ENCODE results near the gene CEMIP.

The CEMIP gene, protein sequence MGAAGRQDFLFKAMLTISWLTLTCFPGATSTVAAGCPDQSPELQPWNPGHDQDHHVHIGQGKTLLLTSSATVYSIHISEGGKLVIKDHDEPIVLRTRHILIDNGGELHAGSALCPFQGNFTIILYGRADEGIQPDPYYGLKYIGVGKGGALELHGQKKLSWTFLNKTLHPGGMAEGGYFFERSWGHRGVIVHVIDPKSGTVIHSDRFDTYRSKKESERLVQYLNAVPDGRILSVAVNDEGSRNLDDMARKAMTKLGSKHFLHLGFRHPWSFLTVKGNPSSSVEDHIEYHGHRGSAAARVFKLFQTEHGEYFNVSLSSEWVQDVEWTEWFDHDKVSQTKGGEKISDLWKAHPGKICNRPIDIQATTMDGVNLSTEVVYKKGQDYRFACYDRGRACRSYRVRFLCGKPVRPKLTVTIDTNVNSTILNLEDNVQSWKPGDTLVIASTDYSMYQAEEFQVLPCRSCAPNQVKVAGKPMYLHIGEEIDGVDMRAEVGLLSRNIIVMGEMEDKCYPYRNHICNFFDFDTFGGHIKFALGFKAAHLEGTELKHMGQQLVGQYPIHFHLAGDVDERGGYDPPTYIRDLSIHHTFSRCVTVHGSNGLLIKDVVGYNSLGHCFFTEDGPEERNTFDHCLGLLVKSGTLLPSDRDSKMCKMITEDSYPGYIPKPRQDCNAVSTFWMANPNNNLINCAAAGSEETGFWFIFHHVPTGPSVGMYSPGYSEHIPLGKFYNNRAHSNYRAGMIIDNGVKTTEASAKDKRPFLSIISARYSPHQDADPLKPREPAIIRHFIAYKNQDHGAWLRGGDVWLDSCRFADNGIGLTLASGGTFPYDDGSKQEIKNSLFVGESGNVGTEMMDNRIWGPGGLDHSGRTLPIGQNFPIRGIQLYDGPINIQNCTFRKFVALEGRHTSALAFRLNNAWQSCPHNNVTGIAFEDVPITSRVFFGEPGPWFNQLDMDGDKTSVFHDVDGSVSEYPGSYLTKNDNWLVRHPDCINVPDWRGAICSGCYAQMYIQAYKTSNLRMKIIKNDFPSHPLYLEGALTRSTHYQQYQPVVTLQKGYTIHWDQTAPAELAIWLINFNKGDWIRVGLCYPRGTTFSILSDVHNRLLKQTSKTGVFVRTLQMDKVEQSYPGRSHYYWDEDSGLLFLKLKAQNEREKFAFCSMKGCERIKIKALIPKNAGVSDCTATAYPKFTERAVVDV (N-terminal part only)

DNA sequence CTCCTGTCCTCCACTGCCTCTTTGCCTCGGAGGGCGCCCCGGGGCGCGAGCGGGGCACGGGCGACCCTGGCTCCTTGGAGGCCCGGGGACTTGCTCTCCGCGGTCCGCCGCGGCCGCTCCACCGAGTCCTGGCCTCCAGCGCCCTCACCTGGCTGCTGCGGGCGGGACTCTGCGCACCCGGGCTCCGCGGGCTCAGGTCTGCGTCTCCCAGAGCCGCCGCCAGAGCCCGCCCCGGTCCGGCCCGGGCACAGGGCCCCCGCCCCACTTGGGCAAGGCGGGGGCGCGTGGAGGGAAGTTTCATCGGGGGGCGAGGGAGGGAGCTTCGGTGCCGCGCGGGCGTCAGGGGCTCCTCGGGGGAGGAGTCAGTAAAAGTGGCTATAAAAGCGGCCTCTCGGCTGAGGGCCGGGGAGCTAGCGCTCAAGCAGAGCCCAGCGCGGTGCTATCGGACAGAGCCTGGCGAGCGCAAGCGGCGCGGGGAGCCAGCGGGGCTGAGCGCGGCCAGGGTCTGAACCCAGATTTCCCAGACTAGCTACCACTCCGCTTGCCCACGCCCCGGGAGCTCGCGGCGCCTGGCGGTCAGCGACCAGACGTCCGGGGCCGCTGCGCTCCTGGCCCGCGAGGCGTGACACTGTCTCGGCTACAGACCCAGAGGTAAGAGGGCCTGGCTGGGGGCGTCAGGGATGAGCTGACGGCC lies at the start of gene CEMIP:
CEMIP (plus strand) TSS at position 407 of the 694 bp plus-strand sequence. CDS start 94,510 bp downstream, outside the sequence.
- DNase-seq = no peak

DNA sequence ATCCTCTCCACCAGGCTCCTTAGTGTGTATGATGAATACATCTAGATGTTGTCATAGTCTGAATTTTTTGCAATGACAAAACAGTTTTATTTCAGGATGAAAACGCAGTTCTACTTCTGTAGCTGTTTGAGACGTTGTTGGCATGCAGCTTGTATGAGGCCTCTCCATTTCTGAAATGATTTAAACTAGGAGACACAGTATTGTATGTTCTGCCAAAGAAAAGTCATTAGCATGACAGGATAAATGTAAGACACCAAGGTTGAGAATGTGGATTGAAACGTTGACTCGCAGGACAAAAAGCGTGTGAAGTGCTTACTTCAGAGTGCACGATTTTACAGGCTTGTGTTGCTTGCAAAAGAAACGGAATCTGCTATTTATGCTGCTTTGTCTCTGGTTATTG lies 48.8 kb upstream of the CEMIP start:
- no peak for DNase-seq

DNA sequence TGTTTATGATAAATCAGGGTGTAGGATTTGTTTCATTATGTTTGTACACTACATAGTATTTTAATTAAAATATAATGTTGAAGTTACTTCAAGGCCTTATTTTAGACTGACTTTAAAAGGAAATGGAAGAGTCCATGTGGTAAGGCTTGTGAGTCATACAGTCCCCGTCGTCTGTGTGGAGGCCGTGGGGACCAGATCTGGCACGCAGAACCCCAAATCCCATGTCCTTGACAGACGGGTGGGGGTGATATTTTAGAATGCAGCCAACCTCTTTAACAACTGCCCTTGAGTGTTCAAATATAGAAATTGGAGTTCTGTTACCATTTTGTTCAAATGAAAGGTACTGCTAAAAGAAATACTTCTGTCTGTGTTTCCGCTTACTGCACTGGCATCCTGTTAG lies 48.2 kb upstream of the CEMIP start:
- DNase-seq = no peak

DNA sequence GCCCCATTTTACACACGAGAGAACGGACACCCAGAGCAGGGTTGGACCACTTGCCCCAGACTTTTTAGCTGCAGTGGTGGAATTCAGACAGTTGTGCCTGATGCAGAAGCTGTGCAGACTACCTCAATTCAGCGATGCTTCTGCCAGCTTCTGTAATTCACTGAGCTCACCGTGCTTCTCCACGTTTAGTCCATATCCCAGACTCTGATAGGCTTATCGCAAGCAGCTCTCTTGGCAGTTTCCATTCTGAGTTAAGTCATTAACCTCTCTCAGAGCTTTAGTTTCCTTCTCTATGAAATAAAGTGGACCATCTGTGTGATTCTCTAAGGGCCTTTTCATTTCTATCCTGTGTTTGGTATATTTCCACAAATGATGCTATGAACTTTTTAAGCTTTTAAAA lies 47.0 kb upstream of the CEMIP start:
- no peak for DNase-seq

DNA sequence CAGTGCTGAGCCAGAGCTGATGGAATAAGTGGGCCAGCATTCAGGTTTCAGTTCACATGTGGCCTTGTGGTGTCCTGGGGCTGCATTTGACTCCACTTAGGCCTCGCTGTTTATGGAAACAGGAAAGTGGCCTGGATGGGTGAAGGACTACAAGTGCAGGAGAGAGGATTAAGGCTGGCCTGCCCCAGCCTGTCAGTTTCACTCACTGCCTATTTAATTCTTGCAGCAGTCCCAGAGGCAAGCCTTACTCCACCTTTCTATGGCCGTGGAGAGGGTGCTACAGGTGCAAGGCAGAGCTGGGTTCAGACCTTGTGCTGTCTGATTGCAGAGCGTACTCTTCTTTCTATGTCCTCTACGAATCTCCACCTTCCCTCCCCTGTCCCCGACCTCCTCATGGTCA lies 46.4 kb upstream of the CEMIP start:
- DNase-seq = no peak

DNA sequence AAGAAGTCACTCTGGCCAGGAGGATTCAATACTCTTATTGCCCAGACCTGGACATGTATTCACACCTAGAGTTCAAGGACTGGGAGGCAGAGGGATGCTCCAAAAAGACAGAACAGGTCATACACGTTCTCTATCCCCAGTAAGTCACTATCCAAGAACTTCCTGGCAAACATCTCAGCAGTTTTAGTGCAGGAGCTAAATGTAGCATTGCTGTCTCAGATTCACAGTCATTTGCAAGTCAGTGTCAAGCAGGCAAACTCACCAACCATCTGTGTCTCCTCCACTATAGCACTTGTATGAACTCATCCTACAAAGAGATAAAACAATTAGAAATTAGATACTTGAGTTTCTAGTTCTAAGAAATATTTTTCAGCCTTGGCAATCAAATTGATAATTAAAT lies 45.7 kb upstream of the CEMIP start:
- no peak for DNase-seq

DNA sequence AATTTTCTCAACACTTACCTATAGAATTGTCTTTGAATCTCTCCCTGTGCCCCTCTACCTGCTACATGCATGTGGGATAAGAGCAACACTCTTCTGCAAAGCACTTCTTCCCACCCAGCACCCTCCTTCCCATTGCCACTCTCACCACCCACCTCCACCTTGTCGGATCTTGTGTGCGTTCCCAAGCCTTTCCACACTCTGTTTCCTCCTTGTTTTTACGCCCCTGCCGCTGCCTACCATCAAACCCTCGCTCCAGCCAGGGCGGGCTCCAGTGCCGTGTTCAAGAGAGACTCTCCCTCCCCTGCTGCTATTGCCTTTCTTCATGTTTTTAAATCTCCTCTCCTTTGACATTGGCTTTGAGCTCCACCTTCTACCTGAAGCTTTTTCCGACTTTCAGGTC lies 43.8 kb upstream of the CEMIP start:
- no peak for DNase-seq

DNA sequence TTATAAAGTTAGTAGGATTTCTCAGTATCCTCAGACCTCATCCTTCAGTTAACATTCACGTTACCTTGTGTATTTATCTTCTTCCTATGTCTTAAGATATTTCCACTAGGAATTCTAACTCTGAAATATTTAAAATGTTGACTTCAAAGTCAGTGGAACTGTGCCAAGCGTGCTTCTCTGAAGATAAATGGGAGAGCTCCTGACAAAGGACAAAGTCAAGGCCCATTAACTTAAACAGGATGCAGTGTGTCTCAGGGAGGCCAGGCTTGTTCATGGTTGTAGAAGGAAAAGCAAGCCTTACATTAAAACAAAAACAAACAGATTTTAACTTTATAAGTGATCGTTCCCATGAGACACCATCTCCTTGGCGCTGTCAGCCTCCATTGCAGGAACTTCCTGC lies 42.6 kb upstream of the CEMIP start:
- no peak for DNase-seq

DNA sequence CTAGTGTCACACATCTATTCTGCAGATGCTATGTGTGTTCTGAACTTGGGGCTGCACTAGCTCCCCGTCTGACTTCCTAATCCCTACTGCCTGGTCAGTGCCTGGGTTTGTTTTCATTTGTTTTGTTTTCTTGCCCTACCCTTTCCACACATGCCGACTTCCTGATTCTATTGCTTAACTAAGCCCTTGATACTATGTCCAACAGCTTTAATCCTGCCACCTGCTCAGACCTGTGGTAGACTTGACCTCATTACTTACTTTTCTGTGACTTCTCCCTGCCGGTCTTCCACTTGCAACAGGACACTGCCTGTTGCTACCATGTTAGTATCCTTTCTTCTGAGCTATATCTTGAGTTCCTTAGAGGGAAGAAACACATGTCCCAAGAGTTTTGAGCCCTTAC lies 39.3 kb upstream of the CEMIP start:
- DNase-seq = no peak

DNA sequence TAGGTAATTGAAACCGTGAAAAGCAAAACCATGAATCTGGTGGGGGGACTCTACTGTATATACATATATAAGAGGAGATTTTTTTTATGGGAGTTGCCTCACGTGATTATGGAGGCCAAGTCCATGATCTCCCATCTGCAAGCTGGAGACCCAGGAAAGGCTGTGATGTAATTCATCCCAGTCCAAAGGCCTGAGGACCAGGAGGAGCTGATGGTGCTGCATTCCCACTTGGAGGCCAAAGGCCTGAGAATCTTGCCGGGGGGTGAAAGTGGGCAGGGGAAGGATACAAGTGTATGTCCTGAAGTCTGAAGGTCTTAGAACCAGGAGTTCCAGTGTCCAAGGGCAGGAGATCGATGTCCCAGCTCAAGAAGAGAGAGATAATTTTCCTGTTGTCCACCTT lies 37.1 kb upstream of the CEMIP start:
- no peak for DNase-seq

DNA sequence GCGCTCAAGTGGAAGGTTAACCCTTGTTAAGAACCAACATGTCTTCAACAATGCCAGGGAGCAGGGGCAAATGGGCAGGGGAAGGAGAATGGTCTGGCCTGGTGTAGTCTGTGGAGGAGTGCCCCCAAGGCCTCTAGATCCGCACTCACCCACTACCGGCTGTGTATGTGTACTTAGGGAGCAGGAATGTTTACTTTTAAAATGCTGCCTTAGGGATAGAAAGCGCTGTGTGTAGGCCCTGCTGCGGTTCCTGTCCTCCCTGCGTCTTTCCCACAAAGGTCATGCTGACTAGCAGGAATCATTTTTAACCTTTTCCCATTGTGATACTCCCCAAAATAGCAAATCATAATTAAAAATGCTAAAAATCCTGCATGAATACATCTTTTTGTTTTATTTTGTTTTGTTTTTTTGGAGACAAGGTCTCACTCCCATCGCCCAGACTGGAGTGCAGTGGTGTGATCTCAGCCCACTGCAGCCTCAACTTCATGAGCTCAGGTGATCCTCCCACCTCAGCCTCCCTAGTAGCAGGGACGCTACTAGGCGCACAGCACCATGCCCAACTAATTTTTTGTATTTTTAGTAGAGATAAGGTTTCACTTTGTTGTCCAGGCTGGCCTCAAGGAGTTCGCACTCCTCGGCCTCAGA lies 35.9 kb upstream of the CEMIP start:
- no peak for DNase-seq

DNA sequence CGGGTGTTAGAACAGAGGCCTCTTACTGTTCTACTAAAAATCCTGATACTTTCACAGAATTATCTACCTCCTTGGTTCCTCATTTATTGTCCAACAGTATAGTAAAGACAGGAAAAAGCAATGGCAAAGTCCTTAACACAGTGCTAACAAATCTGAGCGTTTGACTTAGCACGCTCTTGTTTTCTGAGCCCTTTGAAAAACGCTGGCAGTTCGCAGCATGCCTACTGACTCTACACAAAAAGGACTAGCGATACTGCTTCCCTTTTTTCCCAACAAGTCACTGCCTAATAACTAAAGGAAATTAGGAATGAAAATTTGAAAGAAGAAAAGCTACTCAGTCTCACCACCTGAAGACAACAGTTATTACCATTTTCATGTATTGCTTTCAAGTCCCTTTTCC lies 34.8 kb upstream of the CEMIP start:
- no peak for DNase-seq

DNA sequence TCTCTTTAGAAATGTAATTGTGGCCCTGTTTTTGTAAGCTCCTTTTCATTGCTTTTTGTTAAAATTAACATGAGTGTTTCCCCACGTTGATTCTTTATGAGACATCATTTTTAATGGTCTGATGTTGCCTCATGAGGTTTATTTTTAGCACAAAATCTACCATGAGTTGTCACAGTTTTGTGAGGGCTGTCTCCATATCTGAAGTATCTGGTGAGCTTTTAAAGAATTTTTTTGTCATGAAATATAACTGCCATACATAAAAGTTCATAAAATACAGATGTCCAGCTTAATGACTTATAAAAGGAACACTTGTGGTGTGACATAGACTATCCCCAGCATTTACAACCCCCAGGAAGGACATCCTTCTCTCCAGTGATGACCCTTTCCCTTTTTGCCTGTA lies 34.3 kb upstream of the CEMIP start:
- DNase-seq = no peak

DNA sequence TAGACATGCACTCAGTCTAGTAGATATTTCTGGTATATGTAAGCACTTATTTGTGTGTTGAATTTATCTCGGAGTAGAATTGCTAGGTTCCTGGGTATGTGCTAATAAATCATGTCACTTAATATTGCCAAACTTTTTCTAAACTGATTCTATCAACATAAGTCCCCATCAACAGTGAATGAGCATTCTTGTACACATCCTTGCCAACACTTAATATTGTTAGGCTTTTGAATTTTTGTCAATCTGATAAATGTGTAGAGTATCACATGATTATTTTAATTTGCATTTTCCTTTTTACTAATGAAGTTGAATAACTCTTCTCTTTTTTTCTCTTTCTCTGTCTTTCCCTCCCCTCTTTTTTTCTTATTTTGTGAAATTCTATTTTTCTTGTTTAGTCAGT lies 33.3 kb upstream of the CEMIP start:
- no peak for DNase-seq

DNA sequence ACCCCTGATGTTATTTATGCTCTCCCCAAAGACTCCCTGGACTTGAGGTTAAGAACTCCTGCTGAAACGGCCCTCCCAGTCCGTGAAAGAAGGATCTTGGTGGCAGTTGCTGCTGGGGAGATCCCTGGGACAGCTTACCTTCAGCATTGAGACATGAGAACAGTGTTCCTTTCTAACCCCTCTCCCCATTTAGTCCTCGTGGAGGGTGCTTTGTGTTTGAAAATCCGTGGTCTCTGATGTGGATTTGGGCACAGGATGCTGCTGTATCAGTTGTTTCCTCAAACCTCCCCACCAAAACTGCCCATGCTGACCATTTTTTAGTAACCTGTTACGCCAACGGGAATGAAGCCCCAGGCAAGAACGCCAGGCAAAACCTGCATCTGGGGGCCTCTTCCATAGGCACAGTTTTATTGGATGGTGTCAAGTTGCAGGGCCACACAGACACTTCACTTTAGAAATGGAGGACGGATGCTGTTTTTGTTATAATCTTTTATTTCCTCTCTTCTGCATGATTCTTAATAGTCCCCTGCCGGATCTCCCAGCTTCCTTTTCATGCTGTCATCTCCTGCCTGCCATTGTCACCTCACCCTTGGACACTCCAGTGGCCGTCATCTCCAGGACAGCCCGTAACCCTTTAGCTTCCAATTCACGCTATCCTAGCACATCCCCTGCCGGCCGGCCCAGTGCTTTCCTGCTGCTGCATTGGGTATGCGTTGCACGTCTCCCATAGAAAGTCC lies 31.7 kb upstream of the CEMIP start:
- no peak for DNase-seq

DNA sequence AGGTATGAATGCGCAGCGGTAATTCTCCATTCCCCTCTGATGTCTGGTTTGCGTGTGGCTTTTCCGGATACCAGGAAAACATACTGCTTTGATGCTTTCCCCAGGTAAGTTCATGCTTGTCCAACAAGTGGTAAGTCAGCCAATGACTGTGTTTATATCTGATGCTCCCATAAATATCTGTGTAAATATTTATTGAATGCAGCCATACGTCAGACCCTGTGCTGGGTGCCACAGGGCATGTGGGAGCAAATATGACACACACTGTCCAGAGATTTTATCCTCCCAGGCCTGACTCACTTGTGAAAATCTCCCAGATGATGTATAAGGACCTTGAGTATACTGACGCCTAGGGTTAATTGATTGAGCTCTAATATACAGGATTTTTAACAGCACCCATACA lies 29.6 kb upstream of the CEMIP start:
- DNase-seq = no peak

DNA sequence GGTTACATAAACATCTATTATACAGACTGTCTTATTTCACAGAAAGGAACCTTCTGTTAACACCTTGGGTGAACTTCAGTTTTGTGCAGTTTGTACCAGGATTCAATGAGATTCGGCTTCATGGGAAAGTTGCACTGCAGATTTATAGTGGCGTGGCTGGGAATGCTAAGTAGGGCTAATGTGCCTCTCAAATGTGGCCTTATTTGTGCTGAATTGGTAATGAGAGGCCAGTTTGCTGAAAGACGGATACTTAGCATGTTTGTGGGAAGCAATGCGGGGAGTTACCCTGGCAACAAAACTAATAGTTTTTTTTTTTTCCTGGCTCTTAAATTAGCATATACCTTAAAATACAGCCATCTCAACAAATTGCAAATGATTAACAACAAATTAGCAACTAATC lies 28.6 kb upstream of the CEMIP start:
- no peak for DNase-seq

DNA sequence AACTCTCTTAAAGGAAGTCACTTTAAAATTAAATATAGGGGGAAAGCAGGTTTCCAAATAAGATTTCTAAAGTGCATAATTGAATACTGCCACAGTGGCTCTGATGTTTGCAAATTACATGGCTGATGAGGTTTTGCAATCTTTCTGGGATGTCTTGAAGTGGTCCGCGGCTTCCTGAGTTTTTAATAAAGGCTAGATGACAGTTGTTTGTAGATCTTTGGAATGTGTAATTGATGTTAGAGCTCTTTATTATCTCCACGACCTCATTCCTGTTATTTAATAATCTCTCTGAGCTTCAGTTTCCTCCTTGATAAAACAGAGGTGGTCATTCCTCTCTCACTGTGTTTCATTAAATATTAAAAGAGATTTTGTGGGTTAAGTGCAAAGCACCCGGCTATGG lies 27.0 kb upstream of the CEMIP start:
- DNase-seq = no peak

DNA sequence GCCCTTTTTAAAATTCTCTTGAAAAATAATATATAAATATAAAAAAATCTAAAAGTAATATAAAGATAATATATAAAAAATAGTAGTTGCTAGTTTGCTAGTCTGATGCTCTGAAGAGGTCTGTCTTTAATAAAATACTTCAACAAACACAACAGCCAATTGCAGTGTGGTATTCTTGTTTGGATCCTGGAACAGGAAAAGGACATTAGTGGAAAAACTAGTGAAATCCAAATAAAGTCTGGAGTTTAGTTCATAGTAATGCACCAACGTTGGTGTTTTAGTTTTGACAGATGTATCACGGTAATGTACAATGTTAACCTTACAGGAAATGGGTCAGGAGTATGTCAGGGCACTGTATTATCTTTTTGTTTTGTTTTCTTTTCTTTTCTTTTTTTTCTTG lies 26.0 kb upstream of the CEMIP start:
- DNase-seq = no peak

DNA sequence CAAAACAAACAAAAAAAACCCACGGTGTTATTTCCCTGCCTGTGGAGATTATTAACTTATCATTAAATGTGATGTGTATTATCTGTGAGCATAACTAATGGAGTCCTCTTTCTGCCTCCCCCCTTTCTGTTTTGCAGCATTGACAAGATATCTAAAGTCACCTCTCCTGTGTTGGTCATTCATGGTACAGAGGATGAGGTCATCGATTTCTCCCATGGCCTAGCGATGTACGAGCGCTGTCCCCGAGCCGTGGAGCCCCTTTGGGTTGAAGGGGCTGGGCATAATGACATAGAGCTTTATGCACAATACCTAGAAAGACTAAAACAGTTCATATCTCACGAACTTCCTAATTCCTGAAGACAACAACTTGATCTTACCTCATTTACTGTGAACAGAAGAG lies 25.2 kb upstream of the CEMIP start:
- DNase-seq = no peak

DNA sequence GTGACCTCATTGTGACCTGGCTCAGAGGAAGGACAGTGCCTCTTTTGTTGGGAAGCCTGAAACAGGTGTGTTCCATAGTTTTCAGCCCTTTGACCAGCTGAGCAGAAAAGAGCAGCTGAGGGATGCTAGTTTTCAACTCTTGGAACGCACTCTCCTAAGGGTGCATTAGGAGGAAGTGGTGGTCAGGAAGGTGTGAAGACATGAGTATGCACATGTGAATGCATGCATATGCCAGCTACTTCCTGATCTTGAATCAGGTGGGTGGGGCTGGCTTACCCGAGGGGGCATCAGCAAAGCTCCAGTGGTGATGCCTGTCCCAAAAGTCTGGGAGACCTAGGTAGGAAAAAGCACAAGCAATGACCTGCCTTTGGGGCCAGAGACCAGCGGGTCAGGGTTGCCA lies 23.3 kb upstream of the CEMIP start:
- DNase-seq = no peak

Data from stimulated activated naive CD4-positive, alpha-beta T cell (primary cell).